SK-N-SH treated with all-trans-retinoic acid at 6 μM for 48 hours (cell line): Measurements from ENCODE around the gene PPIL1.

Experiments used
- BACH2 ChIP-seq: fragments of 250-450 bp; sonication (Bioruptor Pico); IDR thresholded peaks from 2 replicates; pipeline ENCODE4 v1.9.0; 2021; ENCODE audit warnings: mild to moderate bottlenecking, borderline replicate concordance
- CSDC2 ChIP-seq: fragments of 250-450 bp; sonication (Bioruptor Pico); IDR thresholded peaks from 2 replicates; pipeline ENCODE4 v1.5.0; 2020; ENCODE audit warnings: mild to moderate bottlenecking, moderate library complexity
- GLIS3 ChIP-seq: fragments of 250-450 bp; sonication (Bioruptor Pico); IDR thresholded peaks from 2 replicates; pipeline ENCODE4 v1.5.0; 2020; ENCODE audit warnings: mild to moderate bottlenecking, moderate library complexity
- PPARA ChIP-seq: fragments of 250-450 bp; sonication (Bioruptor Pico); IDR thresholded peaks from 2 replicates; pipeline ENCODE4 v1.5.0; 2020; ENCODE audit warnings: mild to moderate bottlenecking, borderline replicate concordance
- TOX ChIP-seq: fragments of 250-450 bp; sonication (Bioruptor Pico); IDR thresholded peaks from 2 replicates; pipeline ENCODE4 v1.8.0; 2021; ENCODE audit warnings: mild to moderate bottlenecking, moderate library complexity, borderline replicate concordance
- ZFP3 ChIP-seq: fragments of 250-450 bp; sonication (Bioruptor Pico); IDR thresholded peaks from 2 replicates; pipeline ENCODE4 v1.5.0; 2020; ENCODE audit warnings: mild to moderate bottlenecking, moderate library complexity
- ZFP30 ChIP-seq: fragments of 450-650 bp; formaldehyde crosslinking; IDR thresholded peaks from 2 replicates; pipeline ENCODE4 v1.5.0; 2022; ENCODE audit warnings: mild to moderate bottlenecking, moderate library complexity
- ZNF565 ChIP-seq: fragments of 450-650 bp; formaldehyde crosslinking; conservative IDR thresholded peaks from 2 replicates; pipeline ENCODE4 v1.5.0; 2020; ENCODE audit warnings: low read depth, mild to moderate bottlenecking, moderate library complexity
- ZNF70 ChIP-seq: fragments of 450-650 bp; formaldehyde crosslinking; IDR thresholded peaks from 2 replicates; pipeline ENCODE4 v1.5.0; 2020; ENCODE audit warnings: mild to moderate bottlenecking, moderate library complexity
- TF ChIP-seq, protein P1 (sequence below): fragments of 250-450 bp; sonication (Bioruptor Pico); IDR thresholded peaks from 2 replicates; pipeline ENCODE4 v1.8.0; 2020; ENCODE audit warnings: mild to moderate bottlenecking, moderate library complexity, borderline replicate concordance
- TF ChIP-seq, protein P2 (sequence below): fragments of 250-450 bp; sonication (Bioruptor Pico); IDR thresholded peaks from 2 replicates; pipeline ENCODE4 v1.5.1; 2020; ENCODE audit warnings: low read depth, mild to moderate bottlenecking, moderate library complexity
- TF ChIP-seq, protein P3 (sequence below): fragments of 250-450 bp; sonication (Bioruptor Pico); IDR thresholded peaks from 2 replicates; pipeline ENCODE4 v1.8.0; 2021; ENCODE audit warnings: low read depth, mild to moderate bottlenecking, moderate library complexity, borderline replicate concordance
- TF ChIP-seq, protein P4 (sequence below): fragments of 250-450 bp; sonication (Bioruptor Pico); IDR thresholded peaks from 2 replicates; pipeline ENCODE4 v1.5.1; 2021; ENCODE audit warnings: mild to moderate bottlenecking, moderate library complexity

DNA sequence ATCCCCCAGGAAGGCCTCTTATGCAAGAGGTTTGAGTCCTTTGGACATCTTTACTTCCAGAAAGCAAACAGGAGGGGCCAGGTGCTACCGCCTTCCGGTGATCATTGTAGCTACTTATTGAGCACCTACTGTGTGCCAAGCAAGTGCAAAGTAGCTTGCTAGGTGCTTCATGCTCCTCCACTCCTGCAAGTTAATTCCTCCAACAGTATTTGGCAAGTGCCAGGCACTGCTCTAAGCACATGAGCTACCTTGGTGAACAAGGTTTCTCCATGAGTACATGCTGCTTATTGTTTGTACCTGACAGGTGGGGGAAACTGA lies 37.6 kb downstream of the PPIL1 start:
- no peak for TF ChIP-seq CSDC2 (CRISPR knock-in tag)
- TF ChIP-seq, protein P1, sequence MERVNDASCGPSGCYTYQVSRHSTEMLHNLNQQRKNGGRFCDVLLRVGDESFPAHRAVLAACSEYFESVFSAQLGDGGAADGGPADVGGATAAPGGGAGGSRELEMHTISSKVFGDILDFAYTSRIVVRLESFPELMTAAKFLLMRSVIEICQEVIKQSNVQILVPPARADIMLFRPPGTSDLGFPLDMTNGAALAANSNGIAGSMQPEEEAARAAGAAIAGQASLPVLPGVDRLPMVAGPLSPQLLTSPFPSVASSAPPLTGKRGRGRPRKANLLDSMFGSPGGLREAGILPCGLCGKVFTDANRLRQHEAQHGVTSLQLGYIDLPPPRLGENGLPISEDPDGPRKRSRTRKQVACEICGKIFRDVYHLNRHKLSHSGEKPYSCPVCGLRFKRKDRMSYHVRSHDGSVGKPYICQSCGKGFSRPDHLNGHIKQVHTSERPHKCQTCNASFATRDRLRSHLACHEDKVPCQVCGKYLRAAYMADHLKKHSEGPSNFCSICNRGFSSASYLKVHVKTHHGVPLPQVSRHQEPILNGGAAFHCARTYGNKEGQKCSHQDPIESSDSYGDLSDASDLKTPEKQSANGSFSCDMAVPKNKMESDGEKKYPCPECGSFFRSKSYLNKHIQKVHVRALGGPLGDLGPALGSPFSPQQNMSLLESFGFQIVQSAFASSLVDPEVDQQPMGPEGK (CRISPR knock-in tag): no peak
- no peak for TF ChIP-seq ZFP30 (CRISPR knock-in tag)
- no peak for TF ChIP-seq ZNF70 (CRISPR knock-in tag)
- TF ChIP-seq ZFP3 (CRISPR knock-in tag): no peak
- TF ChIP-seq, protein P2, sequence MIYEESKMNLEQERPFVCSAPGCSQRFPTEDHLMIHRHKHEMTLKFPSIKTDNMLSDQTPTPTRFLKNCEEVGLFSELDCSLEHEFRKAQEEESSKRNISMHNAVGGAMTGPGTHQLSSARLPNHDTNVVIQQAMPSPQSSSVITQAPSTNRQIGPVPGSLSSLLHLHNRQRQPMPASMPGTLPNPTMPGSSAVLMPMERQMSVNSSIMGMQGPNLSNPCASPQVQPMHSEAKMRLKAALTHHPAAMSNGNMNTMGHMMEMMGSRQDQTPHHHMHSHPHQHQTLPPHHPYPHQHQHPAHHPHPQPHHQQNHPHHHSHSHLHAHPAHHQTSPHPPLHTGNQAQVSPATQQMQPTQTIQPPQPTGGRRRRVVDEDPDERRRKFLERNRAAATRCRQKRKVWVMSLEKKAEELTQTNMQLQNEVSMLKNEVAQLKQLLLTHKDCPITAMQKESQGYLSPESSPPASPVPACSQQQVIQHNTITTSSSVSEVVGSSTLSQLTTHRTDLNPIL (CRISPR knock-in tag): no peak
- no peak for TF ChIP-seq BACH2 (CRISPR knock-in tag)
- TF ChIP-seq PPARA (CRISPR knock-in tag): no peak
- TF ChIP-seq, protein P3, sequence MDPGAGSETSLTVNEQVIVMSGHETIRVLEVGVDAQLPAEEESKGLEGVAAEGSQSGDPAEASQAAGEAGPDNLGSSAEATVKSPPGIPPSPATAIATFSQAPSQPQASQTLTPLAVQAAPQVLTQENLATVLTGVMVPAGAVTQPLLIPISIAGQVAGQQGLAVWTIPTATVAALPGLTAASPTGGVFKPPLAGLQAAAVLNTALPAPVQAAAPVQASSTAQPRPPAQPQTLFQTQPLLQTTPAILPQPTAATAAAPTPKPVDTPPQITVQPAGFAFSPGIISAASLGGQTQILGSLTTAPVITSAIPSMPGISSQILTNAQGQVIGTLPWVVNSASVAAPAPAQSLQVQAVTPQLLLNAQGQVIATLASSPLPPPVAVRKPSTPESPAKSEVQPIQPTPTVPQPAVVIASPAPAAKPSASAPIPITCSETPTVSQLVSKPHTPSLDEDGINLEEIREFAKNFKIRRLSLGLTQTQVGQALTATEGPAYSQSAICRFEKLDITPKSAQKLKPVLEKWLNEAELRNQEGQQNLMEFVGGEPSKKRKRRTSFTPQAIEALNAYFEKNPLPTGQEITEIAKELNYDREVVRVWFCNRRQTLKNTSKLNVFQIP (CRISPR knock-in tag): no peak
- TF ChIP-seq TOX: no peak
- TF ChIP-seq ZNF565 (CRISPR knock-in tag): no peak
- TF ChIP-seq, protein P4, sequence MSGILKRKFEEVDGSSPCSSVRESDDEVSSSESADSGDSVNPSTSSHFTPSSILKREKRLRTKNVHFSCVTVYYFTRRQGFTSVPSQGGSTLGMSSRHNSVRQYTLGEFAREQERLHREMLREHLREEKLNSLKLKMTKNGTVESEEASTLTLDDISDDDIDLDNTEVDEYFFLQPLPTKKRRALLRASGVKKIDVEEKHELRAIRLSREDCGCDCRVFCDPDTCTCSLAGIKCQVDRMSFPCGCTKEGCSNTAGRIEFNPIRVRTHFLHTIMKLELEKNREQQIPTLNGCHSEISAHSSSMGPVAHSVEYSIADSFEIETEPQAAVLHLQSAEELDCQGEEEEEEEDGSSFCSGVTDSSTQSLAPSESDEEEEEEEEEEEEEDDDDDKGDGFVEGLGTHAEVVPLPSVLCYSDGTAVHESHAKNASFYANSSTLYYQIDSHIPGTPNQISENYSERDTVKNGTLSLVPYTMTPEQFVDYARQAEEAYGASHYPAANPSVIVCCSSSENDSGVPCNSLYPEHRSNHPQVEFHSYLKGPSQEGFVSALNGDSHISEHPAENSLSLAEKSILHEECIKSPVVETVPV (CRISPR knock-in tag): no peak
- no peak for TF ChIP-seq GLIS3
